HTR-8/SVneo (cell line): ENCODE measurements around the gene ITIH2.
A peak's percentile ranks its signal among the peaks of the same experiment; 100 is the strongest.

ENCODE experiments used
- DNase-seq: peaks from one replicate; pipeline ENCODE4 v3.0.0; 2011; ENCODE audit warnings: low spot score, mixed read lengths; ENCODE audit not compliant: insufficient read length
- FAIRE-seq: peaks from 2 replicates; lab custom pipeline; 2011; peaks lifted over from hg19 to GRCh38; lab: Jason Lieb, UNC

The ITIH2 gene

DNA sequence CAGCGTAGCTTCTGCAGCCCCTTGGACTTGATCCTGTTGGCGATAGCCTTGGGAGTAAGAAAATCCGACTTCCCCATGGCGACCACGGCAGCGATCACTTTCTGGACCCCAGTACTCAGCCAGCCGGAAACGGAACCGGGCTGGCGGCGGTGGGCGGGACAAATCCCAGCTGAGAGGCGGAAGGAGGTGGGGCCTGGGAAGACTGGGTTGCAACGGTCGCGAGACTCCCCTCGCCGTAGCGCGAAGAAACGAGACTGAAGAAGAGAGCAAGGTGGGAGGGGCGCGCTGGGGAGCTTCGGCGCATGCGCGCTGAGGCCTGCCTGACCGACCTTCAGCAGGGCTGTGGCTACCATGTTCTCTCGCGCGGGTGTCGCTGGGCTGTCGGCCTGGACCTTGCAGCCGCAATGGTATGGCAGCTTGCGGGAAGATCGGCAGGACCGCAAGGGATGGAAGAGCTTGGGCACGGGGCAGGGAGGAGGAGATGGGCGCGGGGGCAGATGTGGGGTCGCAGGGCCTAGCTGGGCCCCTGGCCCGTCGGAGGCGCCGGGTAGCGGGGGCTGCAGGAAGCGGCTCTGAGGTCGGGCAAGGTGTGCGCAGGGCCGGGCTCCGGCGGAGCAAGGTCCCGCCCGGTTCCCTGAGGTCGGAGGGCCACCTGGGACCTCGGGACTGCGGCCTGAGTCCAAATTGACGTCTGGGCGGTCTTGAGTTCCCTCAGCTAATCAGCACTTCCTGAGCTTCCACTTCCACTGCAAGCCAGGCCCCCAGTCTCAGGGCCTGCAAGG is 84.9 kb downstream of the ITIH2 start, which contains the start of the genes ATP5F1C and KIN:
Gene ATP5F1C, plus strand, starts transcription at position 321 of the 782 bp plus-strand sequence. Its CDS starts 31 bp downstream, at position 352.
Gene KIN, minus strand, starts transcription at position 137 of the 782 bp plus-strand sequence. Its CDS starts 60 bp downstream, at position 77.
- FAIRE-seq (peak; percentile 78), DNase-seq (peak; percentile 96)

- no peak for DNase-seq
- no peak for FAIRE-seq
Measured at GRCh38 chr10:7788639-7789286, 85.6 kb downstream of the ITIH2 start.

GRCh38 chr10:7789390-7789789 is 86.3 kb downstream of the ITIH2 start:
- no peak for DNase-seq
- no peak for FAIRE-seq

DNA sequence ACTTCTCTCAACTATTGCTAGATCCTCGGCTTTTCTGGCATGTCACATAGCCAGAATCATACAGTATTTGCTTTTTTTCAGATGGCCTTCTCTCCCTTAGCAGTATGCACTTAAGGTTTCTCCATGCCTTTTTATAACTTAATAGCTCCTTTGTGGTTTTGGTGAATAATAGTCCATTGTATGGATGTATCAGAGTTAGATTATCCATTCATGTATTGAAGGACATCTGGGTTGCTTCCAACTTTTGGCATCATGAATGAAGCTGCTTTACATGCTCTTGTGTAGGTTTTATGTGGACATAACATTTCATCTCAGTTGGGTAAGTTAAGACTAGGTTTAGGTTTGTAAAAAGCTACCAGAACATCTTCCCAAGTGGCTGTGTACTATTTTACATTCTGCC is 89.4 kb downstream of the ITIH2 start:
- DNase-seq (no peak), FAIRE-seq (no peak)

DNA sequence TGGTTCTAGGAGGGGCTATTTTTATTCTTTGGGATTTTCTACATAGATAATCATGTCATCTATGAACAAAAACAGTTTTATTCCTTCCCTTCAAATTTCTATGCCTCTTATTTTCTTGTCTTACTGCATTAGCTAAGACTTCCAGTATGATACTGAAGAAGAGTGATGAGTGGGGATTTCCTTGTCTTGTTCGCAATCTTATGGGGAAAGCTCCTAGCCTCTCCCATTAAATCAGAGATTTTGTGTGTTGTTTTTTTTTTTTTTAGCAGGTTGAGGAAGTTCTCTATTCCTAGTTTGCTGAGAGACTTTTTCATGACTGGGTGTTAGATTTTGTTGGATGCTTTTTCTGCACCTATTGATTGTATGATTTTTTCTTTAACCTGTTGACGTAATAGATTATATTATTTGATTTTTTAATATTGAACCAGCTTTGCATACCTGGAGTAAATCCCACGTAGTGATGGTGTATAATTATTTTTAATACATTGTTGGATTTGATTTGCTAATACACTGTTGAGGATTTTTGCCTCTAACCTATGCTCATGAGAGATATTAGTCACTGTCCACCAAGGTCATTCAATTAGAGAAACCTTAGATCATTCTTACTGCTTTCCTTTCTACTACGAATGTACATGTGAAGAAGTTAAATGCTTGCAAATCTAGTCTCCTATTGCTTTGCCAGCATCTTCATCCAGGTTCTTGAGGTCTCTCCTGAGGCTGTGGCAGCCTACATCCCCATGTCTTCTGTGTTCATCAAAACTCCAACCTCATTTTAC is 91.3 kb downstream of the ITIH2 start:
- no peak for FAIRE-seq

GRCh38 chr10:7795605-7796004 is 92.5 kb downstream of the ITIH2 start:
- DNase-seq (no peak), FAIRE-seq (no peak)

More for the DNA sequence above, 91.3 kb downstream of the ITIH2 start:
- DNase-seq, result no peak

DNA sequence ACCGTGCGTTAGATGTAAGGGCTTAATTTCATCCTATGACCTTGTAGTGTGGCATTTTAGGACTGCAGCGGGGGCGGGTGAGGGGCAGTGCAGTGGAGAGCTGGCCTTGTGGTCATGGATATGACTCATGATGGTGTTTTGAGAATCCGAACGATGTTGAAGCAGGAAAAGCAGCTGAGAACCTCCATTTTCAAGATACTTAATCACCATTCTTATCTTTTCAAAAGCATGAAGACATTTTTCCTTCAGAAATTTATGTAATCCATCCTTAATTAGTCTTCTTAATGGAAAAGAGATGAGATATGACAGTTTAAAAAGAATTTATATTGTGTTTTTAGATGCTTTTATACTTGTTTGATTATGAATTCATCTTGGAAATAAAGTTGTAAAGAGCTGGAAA is 94.5 kb downstream of the ITIH2 start:
- DNase-seq (peak; percentile 76), FAIRE-seq (peak; percentile 62)
